ENCODE measurements around the gene PACSIN1.

PACSIN1 gene

GRCh38 chr6:34551720-34552119 is 85.8 kb downstream of the PACSIN1 start:
- no peak overlapping the region for H3K4me3 ChIP-seq (ENCODE audit: low read depth, low read length)
- H3K4me1 ChIP-seq (ENCODE audit: control insufficient read depth, insufficient read depth, low read length), result peaks cover 6% of the 10 kb centered on the region; the same call in 1 of the 2 replicates
- no peak overlapping the region for H3K27ac ChIP-seq (ENCODE audit: low read depth, low read length)

GRCh38 chr6:34552620-34553019 is 86.7 kb downstream of the PACSIN1 start:
- H3K9me3 ChIP-seq (ENCODE audit: control insufficient read depth, insufficient read depth, low read depth, low read length), result no peaks in the 10 kb centered on the region

More at GRCh38 chr6:34551720-34552119, 85.8 kb downstream of the PACSIN1 start:
- H3K9ac ChIP-seq (ENCODE audit: low read length), result no peak overlapping the region
- H3K27me3 ChIP-seq (ENCODE audit: control insufficient read depth, insufficient read depth, low read length), result no peaks in the 10 kb centered on the region
- no peaks in the 10 kb centered on the region for H3K9me3 ChIP-seq (ENCODE audit: control insufficient read depth, insufficient read depth, low read depth, low read length)
- no peaks in the 10 kb centered on the region for H3K36me3 ChIP-seq (ENCODE audit: control insufficient read depth, insufficient read depth, low read length)

GRCh38 chr6:34553146-34553545 is 87.3 kb downstream of the PACSIN1 start:
- no peak overlapping the region for H3K4me3 ChIP-seq (ENCODE audit: low read depth, low read length)
- no peaks in the 10 kb centered on the region for H3K27me3 ChIP-seq (ENCODE audit: control insufficient read depth, insufficient read depth, low read length)
- peaks cover 6% of the 10 kb centered on the region; the same call in 1 of the 2 replicates for H3K4me1 ChIP-seq (ENCODE audit: control insufficient read depth, insufficient read depth, low read length)
- no peaks in the 10 kb centered on the region for H3K36me3 ChIP-seq (ENCODE audit: control insufficient read depth, insufficient read depth, low read length)
- no peak overlapping the region for H3K9ac ChIP-seq (ENCODE audit: low read length)
- no peaks in the 10 kb centered on the region for H3K9me3 ChIP-seq (ENCODE audit: control insufficient read depth, insufficient read depth, low read depth, low read length)
- H3K27ac ChIP-seq (ENCODE audit: low read depth, low read length), result no peak overlapping the region

More at GRCh38 chr6:34552620-34553019, 86.7 kb downstream of the PACSIN1 start:
- Histone ChIP-seq H3K9ac (ENCODE audit: low read length) (no peak overlapping the region), H3K27me3 (ENCODE audit: control insufficient read depth, insufficient read depth, low read length) (no peaks in the 10 kb centered on the region), H3K4me1 (ENCODE audit: control insufficient read depth, insufficient read depth, low read length) (peaks cover 6% of the 10 kb centered on the region; the same call in 1 of the 2 replicates), H3K27ac (ENCODE audit: low read depth, low read length) (no peak overlapping the region), H3K36me3 (ENCODE audit: control insufficient read depth, insufficient read depth, low read length) (no peaks in the 10 kb centered on the region), H3K4me3 (ENCODE audit: low read depth, low read length) (no peak overlapping the region)

- peaks cover 6% of the 10 kb centered on the region; the same call in 1 of the 2 replicates for H3K4me1 ChIP-seq (ENCODE audit: control insufficient read depth, insufficient read depth, low read length)
- no peaks in the 10 kb centered on the region for H3K27me3 ChIP-seq (ENCODE audit: control insufficient read depth, insufficient read depth, low read length)
- no peak overlapping the region for H3K4me3 ChIP-seq (ENCODE audit: low read depth, low read length)
- 0 out of 2 replicates have a peak, but pooled peaks cover 3% of the 10 kb centered on the region for H3K9me3 ChIP-seq (ENCODE audit: control insufficient read depth, insufficient read depth, low read depth, low read length)
- no peak overlapping the region for H3K9ac ChIP-seq (ENCODE audit: low read length)
- no peak overlapping the region for H3K27ac ChIP-seq (ENCODE audit: low read depth, low read length)
- no peaks in the 10 kb centered on the region for H3K36me3 ChIP-seq (ENCODE audit: control insufficient read depth, insufficient read depth, low read length)
These were observed 87.9 kb downstream of the PACSIN1 start for GRCh38 chr6:34553750-34554149.

- Histone ChIP-seq H3K36me3 (ENCODE audit: control insufficient read depth, insufficient read depth, low read length) (no peaks in the 10 kb centered on the region), H3K4me1 (ENCODE audit: control insufficient read depth, insufficient read depth, low read length) (peaks cover 6% of the 10 kb centered on the region; the same call in 1 of the 2 replicates), H3K9me3 (ENCODE audit: control insufficient read depth, insufficient read depth, low read depth, low read length) (0 out of 2 replicates have a peak, but pooled peaks cover 3% of the 10 kb centered on the region), H3K9ac (ENCODE audit: low read length) (no peak overlapping the region), H3K4me3 (ENCODE audit: low read depth, low read length) (no peak overlapping the region), H3K27me3 (ENCODE audit: control insufficient read depth, insufficient read depth, low read length) (no peaks in the 10 kb centered on the region), H3K27ac (ENCODE audit: low read depth, low read length) (no peak overlapping the region)
These were observed 88.6 kb downstream of the PACSIN1 start for GRCh38 chr6:34554291-34555006.

- H3K9ac ChIP-seq (ENCODE audit: low read length), result no peak overlapping the region
- peaks cover 10% of the 10 kb centered on the region; the same call in 1 of the 2 replicates for H3K4me1 ChIP-seq (ENCODE audit: control insufficient read depth, insufficient read depth, low read length)
- H3K27ac ChIP-seq (ENCODE audit: low read depth, low read length), result no peak overlapping the region
- no peaks in the 10 kb centered on the region for H3K27me3 ChIP-seq (ENCODE audit: control insufficient read depth, insufficient read depth, low read length)
- 0 out of 2 replicates have a peak, but pooled peaks cover 3% of the 10 kb centered on the region for H3K9me3 ChIP-seq (ENCODE audit: control insufficient read depth, insufficient read depth, low read depth, low read length)
- no peaks in the 10 kb centered on the region for H3K36me3 ChIP-seq (ENCODE audit: control insufficient read depth, insufficient read depth, low read length)
- H3K4me3 ChIP-seq (ENCODE audit: low read depth, low read length), result no peak overlapping the region
These were observed 89.1 kb downstream of the PACSIN1 start for GRCh38 chr6:34555007-34555322.

- Histone ChIP-seq H3K27ac (ENCODE audit: low read depth, low read length) (no peak overlapping the region), H3K36me3 (ENCODE audit: control insufficient read depth, insufficient read depth, low read length) (no peaks in the 10 kb centered on the region), H3K4me1 (ENCODE audit: control insufficient read depth, insufficient read depth, low read length) (peaks cover 14% of the 10 kb centered on the region), H3K4me3 (ENCODE audit: low read depth, low read length) (no peak overlapping the region), H3K9ac (ENCODE audit: low read length) (no peak overlapping the region), H3K27me3 (ENCODE audit: control insufficient read depth, insufficient read depth, low read length) (no peaks in the 10 kb centered on the region), H3K9me3 (ENCODE audit: control insufficient read depth, insufficient read depth, low read depth, low read length) (0 out of 2 replicates have a peak, but pooled peaks cover 3% of the 10 kb centered on the region)
These were observed 89.5 kb downstream of the PACSIN1 start for GRCh38 chr6:34555328-34555727.

- no peak within 1 kb of the TSS for H3K27ac ChIP-seq (ENCODE audit: low read depth, low read length)
- no peaks in the 10 kb centered on the region for H3K27me3 ChIP-seq (ENCODE audit: control insufficient read depth, insufficient read depth, low read length)
- no peak within 1 kb of the TSS for H3K9ac ChIP-seq (ENCODE audit: low read length)
- H3K36me3 ChIP-seq (ENCODE audit: control insufficient read depth, insufficient read depth, low read length), result no peaks in the 10 kb centered on the region
- H3K4me1 ChIP-seq (ENCODE audit: control insufficient read depth, insufficient read depth, low read length), result peaks cover 21% of the 10 kb centered on the region
- H3K9me3 ChIP-seq (ENCODE audit: control insufficient read depth, insufficient read depth, low read depth, low read length), result 0 out of 2 replicates have a peak, but pooled peaks cover 3% of the 10 kb centered on the region
- no peak within 1 kb of the TSS for H3K4me3 ChIP-seq (ENCODE audit: low read depth, low read length)
These were observed 90.2 kb downstream of the PACSIN1 start, which contains the start of gene SPDEF for GRCh38 chr6:34556031-34556471. TSS of gene SPDEF (minus strand) at chr6:34556329. CDS start at chr6:34544455, 11,874 bp downstream.

GRCh38 chr6:34556493-34556892 is 90.6 kb downstream of the PACSIN1 start:
- 0 out of 2 replicates have a peak, but pooled peaks cover 3% of the 10 kb centered on the region for H3K9me3 ChIP-seq (ENCODE audit: control insufficient read depth, insufficient read depth, low read depth, low read length)
- no peak overlapping the region for H3K27ac ChIP-seq (ENCODE audit: low read depth, low read length)
- H3K4me3 ChIP-seq (ENCODE audit: low read depth, low read length), result no peak overlapping the region
- H3K9ac ChIP-seq (ENCODE audit: low read length), result no peak overlapping the region
- H3K27me3 ChIP-seq (ENCODE audit: control insufficient read depth, insufficient read depth, low read length), result no peaks in the 10 kb centered on the region
- no peaks in the 10 kb centered on the region for H3K36me3 ChIP-seq (ENCODE audit: control insufficient read depth, insufficient read depth, low read length)
- H3K4me1 ChIP-seq (ENCODE audit: control insufficient read depth, insufficient read depth, low read length), result peaks cover 25% of the 10 kb centered on the region

- no peak overlapping the region for H3K4me3 ChIP-seq (ENCODE audit: low read depth, low read length)
- H3K9ac ChIP-seq (ENCODE audit: low read length), result no peak overlapping the region
- H3K36me3 ChIP-seq (ENCODE audit: control insufficient read depth, insufficient read depth, low read length), result no peaks in the 10 kb centered on the region
- no peak overlapping the region for H3K27ac ChIP-seq (ENCODE audit: low read depth, low read length)
- 0 out of 2 replicates have a peak, but pooled peaks cover 3% of the 10 kb centered on the region for H3K9me3 ChIP-seq (ENCODE audit: control insufficient read depth, insufficient read depth, low read depth, low read length)
- peaks cover 28% of the 10 kb centered on the region for H3K4me1 ChIP-seq (ENCODE audit: control insufficient read depth, insufficient read depth, low read length)
- H3K27me3 ChIP-seq (ENCODE audit: control insufficient read depth, insufficient read depth, low read length), result no peaks in the 10 kb centered on the region
These were observed 91.4 kb downstream of the PACSIN1 start for GRCh38 chr6:34557228-34557627.

GRCh38 chr6:34558172-34558714 is 92.4 kb downstream of the PACSIN1 start:
- Histone ChIP-seq H3K4me3 (ENCODE audit: low read depth, low read length) (no peak overlapping the region), H3K4me1 (ENCODE audit: control insufficient read depth, insufficient read depth, low read length) (peaks cover 28% of the 10 kb centered on the region), H3K9me3 (ENCODE audit: control insufficient read depth, insufficient read depth, low read depth, low read length) (0 out of 2 replicates have a peak, but pooled peaks cover 3% of the 10 kb centered on the region), H3K36me3 (ENCODE audit: control insufficient read depth, insufficient read depth, low read length) (no peaks in the 10 kb centered on the region), H3K27ac (ENCODE audit: low read depth, low read length) (no peak overlapping the region), H3K9ac (ENCODE audit: low read length) (no peak overlapping the region), H3K27me3 (ENCODE audit: control insufficient read depth, insufficient read depth, low read length) (no peaks in the 10 kb centered on the region)
